GM13976 (cell line): ENCODE measurements around the gene ARHGEF18.

Source experiments
- DNase-seq: peaks from one replicate; pipeline ENCODE4 v3.0.0; 2012; ENCODE audit warnings: low spot score
- in situ Hi-C: fragments of 300-500 bp; cut with MboI; formaldehyde crosslinking; loops from one replicate; pipeline ENCODE4 v1.12.0; 2022; ENCODE audit warnings: low sequenced_read_pairs, mixed read lengths, inconsistent platforms; ENCODE audit not compliant: unreplicated experiment
- TF ChIP-seq, protein P1 (sequence below): IDR thresholded peaks from 2 replicates; pipeline ENCODE4 v1.5.1; 2012; ENCODE audit warnings: borderline replicate concordance, mild to moderate bottlenecking; ENCODE audit not compliant: insufficient read depth; ENCODE audit errors: extremely low read depth, missing control alignments, control extremely low read depth

Gene ARHGEF18

DNA sequence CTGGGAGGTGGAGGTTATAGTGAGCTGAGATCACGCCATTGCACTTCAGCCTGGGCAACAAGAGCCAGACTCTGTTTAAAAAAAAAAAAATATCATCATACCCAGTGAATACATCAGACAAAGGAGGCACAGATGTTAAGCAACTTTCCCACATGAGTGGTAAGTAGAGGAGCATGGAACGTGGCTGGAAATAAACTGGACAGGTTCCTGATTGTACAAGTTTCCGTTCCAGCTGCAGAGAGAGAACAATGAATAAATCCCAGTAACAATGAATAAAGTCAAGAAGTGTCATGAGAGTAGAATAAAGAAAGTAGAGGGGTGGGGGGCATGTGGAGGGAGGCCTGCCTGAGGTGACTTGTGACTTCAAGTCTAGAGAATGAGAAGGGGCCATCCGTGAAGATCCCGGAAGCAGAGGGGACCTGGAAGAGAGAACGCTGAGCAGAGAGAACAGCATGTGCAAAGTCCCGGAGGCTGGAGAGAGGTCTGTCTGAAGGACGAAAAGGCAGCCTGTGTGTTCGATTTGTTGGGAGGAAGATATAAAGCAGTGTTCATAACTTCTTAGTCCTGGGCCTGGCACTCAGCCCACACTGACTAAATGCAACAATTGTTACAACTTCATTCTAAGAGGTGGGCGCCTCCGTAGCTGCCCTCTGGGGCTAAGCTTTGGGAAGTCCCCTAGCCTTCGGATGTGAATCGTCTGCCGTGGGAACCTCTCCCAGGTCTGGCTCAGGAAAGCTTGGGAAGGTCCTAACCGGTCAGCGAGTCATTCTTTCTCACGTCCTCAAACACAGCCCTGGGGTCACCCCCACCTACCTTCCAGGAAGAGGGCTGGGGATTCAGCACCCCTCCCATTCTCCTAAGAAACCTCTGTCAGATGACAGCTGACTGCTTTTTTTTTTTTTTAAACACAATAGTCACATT, 15.3 kb upstream of the ARHGEF18 start:
- in situ Hi-C loops = loop anchor here (25.0 kb wide), 1 partner anchor 196 kb away; no protein-coding TSS in a partner anchor
- peak; percentile 64 for DNase-seq
- TF ChIP-seq, protein P1, sequence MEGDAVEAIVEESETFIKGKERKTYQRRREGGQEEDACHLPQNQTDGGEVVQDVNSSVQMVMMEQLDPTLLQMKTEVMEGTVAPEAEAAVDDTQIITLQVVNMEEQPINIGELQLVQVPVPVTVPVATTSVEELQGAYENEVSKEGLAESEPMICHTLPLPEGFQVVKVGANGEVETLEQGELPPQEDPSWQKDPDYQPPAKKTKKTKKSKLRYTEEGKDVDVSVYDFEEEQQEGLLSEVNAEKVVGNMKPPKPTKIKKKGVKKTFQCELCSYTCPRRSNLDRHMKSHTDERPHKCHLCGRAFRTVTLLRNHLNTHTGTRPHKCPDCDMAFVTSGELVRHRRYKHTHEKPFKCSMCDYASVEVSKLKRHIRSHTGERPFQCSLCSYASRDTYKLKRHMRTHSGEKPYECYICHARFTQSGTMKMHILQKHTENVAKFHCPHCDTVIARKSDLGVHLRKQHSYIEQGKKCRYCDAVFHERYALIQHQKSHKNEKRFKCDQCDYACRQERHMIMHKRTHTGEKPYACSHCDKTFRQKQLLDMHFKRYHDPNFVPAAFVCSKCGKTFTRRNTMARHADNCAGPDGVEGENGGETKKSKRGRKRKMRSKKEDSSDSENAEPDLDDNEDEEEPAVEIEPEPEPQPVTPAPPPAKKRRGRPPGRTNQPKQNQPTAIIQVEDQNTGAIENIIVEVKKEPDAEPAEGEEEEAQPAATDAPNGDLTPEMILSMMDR = no peak

DNA sequence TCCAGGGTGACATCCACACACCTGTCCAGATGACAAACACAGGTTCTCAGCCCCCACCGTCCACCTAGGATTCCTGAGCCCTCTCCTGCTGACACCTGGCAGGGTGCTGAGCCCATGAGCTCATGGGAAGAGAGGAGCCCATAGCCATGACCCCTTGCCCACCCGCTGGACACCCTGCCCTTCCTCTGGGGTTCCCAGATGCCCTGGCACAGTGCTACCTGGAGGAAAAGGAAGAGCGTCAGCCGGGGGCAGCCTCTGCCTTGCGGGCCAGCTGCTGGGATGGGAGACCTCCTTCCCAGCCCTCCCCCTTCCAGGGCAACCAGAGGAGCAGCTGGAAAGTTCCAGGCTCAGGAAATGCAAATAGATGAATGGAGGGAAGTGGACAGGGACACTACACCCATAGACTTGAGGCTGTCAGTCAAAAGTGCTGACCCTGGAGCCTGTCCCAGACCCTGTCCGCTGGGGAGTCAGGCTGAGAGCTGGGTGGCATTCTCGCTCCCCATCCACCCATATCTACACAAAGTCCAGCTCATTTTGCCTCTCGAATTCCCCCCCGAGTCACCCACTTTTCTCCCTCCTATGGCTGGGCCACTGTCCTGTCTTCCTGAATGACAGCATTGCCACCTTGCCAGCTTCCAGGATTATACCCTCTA, 12.3 kb upstream of the ARHGEF18 start:
- in situ Hi-C loops = loop anchor here (25.0 kb wide), 1 partner anchor 199 kb away; no protein-coding TSS in a partner anchor

DNA sequence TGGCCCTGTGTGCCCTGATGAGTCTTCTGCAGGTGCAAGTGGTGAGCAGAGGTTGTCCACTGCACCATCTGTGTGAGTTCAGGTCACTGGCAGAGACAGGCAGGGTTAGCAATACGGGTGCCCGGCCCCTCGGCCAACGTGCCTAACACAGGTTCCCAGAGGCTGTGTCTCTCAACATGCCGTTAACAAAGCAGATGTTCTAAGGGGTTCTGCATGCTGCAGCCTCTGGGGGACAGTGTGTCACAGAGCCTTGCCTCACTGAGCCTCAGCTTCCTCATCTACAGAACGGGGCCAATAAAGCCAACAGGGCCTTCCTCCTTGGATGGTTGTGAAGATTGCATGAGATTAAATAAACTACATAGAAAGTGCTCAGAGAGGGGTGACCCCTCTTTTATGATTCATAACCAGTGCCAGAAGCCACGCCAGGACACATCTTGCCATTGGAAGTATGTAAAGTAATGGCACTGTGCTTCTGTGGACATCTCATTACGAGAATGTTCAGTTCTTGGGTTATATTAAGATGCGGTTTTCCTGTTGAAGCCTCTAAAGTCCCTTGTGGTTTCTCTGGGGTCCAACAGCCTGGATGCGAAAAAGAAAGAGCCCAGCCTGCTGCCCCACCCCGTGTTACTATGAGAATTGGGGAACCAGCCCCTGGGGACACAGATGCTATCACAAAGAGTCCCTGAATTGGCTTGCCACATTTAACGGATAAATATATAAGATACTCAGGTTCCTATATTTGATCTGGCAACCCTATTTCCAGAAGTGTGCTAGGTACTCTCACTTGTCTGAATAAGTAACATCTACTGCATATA, 11.2 kb upstream of the ARHGEF18 start:
- TF ChIP-seq, protein P1 = peak; percentile 22
- in situ Hi-C loops = loop anchor here (25.0 kb wide), 1 partner anchor 200 kb away; no protein-coding TSS in a partner anchor
- peak; percentile 71 for DNase-seq

More for the DNA sequence above, 12.3 kb upstream of the ARHGEF18 start:
- TF ChIP-seq, protein P1 = no peak
- DNase-seq = no peak

DNA sequence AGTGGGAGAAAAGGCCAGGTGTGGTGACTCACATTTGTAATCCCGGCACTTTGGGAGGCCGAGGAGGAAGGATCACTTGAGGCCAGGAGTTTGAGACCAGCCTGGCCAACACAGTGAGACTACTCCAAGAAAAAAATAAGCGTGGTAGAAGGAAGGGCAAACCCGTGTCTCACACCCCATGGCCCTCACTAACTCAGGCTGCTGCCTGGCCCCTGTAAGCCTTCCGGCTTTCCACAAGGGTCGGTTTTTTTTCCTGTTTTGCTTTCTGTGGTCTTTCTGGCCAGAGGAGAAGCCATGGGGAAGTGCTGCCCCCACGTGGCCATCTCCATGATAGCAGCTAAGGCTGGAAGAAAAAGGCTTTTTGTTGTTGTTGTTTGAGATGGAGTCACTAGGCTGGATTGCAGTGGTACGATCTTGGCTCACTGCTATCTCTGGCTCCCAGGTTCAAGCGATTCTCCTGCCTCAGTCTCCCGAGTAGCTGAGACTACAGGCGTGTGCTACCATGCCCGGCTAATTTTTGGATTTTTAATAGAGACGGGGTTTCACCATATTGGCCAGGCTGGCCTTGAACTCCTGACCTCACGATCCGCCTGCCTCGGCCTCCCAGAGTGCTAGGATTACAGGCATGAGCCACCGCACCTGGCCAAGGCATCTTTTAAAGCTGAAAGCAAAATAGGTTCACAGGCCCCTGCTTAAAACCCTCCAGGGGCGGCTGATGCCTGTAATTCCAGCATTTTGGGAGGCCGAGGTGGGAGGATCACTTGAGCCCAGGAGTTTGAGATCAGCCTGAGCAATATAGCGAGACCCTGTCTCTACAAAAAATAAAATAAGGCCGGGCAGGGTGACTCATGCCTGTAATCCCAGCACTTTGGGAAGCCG, 7.5 kb upstream of the ARHGEF18 start:
- TF ChIP-seq, protein P1 = peak; percentile 84
- in situ Hi-C loops = loop anchor here (25.0 kb wide), 1 partner anchor 204 kb away; no protein-coding TSS in a partner anchor
- peak; percentile 54 for DNase-seq

DNA sequence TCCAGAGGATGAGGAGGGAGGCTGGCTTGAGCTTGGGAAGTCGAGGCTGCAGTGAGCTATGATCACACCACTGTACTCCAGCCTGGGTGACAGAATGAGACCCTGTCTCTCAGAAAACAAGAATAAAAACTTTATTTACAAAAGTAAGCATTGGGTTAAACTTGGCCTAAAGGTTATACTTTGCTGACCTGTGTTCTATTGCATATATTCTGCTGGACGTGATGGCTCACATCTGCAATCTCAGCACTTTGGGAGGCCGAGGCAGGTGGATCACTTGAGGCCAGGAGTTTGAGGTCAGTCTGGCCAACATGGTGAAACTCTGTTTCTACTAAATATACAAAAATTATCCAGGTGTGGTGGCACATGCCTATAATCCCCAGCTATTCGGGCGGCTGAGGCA, 6.6 kb upstream of the ARHGEF18 start:
- in situ Hi-C loops = loop anchor here (25.0 kb wide), 1 partner anchor 205 kb away; no protein-coding TSS in a partner anchor
- TF ChIP-seq, protein P1 = no peak
- no peak for DNase-seq
